NCI-H774 (cell line): ENCODE results near the gene CCDC34.
A peak's percentile ranks its signal among the peaks of the same experiment; 100 is the strongest.

ENCODE experiments used
- DNase-seq: peaks from one replicate; lab custom pipeline; 2025; lab: John Stamatoyannopoulos, UW

CCDC34 gene, protein sequence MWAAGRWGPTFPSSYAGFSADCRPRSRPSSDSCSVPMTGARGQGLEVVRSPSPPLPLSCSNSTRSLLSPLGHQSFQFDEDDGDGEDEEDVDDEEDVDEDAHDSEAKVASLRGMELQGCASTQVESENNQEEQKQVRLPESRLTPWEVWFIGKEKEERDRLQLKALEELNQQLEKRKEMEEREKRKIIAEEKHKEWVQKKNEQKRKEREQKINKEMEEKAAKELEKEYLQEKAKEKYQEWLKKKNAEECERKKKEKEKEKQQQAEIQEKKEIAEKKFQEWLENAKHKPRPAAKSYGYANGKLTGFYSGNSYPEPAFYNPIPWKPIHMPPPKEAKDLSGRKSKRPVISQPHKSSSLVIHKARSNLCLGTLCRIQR

DNA sequence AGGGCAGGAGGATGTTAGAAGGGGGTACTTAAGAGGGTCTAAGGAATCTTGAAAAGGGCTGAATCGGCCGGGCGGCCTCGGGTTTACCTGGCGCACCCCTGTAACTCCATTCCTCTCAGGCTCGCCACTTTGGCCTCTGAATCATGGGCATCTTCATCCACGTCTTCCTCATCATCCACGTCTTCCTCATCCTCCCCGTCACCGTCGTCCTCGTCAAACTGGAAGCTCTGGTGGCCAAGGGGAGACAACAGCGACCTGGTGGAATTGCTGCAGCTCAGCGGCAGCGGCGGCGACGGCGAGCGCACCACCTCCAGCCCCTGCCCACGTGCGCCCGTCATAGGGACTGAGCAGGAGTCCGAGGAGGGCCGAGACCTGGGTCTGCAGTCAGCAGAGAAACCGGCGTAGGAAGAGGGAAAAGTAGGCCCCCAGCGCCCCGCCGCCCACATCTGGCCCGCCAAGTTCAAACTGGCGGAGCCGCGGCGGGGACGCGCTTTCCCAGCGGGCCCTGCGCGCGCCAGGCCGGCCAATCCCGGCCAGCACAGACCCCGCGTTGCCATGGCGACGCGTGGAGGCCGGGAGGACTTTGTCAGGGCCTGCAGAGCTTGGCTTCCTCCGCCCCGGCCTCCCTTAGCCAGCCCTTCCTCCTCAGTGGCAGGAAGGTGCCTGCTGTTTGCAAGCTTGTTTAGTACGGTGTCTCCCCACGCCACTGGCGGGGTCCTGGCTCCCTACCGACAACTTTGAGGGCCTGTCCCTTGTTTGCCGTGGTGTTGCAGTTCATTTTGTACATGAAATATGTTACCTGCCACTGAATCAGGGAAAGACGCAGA is at the start of gene CCDC34:
Gene CCDC34 (minus strand): TSS at position 467 of the 827 bp plus-strand sequence. CDS start 21 bp downstream, at position 446.
- peak; percentile 94 for DNase-seq

- DNase-seq: no peak
These were observed 49.2 kb upstream of the CCDC34 start for GRCh38 chr11:27412192-27412691.

- no peak for DNase-seq
These were observed 48.3 kb upstream of the CCDC34 start for GRCh38 chr11:27411328-27411727.

DNA sequence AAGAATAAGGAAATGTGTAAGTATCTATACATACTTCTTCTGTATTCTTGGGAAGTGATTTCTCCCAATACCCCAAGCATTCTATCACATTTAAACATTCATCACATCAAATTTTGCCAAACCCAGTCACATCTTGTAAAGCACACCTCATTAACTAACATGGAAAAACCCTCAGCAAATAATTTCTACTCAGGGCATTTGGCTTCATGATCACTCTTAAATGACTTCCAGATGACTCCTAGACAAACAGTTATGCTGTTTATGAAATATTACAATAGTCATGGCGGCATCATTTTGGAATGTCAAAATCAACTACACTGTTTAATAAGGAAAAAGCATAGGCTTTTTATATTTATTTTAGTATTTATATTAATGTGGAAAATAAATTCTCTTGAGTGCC is 47.3 kb upstream of the CCDC34 start:
- DNase-seq: no peak

- no peak for DNase-seq
These were observed 46.7 kb upstream of the CCDC34 start for GRCh38 chr11:27409742-27410141.

DNA sequence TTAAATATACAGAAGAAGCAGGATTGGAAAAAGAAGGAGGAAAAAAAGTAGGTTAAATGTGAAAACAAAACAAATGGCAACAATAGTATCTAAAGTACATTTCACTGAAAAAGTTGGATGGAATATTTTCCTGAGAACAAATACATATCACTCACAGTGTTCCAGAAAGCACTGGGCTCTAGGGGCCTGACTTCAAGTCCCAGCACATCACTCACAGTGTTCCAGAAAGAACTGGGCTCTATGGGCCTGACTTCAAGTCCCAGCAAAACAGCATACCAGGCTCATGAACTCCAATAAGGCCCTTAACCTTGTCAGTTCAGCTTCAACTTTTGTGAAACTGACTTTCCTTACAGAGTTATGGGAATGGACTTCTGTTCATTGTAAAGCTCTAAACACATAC is 46.0 kb upstream of the CCDC34 start:
- DNase-seq: no peak

DNA sequence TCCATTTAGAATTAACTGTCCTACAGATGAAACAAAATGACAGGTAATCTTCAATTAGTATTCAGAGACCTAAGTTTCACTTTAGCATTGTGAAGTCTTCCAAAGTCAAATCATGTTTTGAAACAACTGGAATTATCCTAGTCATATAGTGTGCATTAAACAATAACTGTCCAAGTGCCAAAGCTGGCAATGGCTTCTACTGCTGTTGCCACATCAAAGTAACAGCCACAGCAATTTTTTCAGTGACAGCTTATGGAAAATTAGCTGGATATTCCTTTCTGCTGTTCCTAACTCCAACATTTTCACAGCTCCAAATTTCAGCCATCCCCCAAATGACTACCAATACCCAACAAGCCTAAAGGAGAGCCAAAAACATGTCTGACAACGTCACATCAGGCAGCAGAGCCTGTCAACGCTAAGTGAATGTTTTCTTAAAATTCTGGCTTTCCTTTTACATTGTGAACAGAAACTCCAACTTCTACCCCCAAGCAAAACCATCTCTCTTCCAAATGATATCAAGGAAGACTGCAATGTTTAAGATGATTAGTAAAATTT is 45.3 kb upstream of the CCDC34 start:
- no peak for DNase-seq

DNA sequence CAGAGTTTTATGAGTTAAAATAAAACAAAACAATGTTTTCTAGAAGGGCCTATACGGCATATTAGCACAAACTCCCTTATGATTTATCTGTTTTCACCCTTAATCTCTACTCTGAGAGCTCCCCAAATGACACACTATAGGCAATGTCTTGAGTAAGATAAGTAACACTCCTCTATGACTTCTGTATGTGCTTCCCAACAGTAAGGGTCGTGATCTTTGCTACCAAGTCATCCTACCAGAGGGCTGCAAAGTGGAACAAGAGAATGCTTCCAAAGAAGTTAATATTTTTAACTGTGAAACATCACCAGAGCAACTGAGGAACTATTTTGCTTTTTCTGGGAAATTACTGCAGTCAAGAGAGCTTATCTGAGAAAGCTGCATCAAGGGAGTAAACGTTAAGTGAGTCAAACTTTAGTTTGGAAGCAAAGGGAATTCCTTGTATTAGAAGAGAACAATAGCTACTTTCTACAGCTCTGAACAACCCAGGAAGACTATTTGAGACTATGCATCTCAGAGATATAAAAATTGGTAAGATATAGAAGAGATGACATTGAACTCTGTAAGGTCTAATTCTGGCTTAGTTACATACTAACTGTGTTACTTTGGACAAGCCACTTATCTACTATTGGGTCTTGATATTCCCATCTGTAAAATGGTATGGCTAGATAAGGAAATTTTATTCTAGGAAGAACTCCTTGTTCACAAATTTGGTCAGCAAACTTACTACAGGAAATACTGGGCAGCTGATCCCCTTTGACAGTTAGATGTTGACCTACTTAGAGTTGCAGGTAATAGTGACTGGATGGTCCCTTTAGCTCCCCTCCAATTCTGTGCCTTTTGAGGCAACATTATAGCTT is 43.7 kb upstream of the CCDC34 start:
- DNase-seq: no peak

- DNase-seq: no peak
These were observed 42.1 kb upstream of the CCDC34 start for GRCh38 chr11:27405134-27405533.

DNA sequence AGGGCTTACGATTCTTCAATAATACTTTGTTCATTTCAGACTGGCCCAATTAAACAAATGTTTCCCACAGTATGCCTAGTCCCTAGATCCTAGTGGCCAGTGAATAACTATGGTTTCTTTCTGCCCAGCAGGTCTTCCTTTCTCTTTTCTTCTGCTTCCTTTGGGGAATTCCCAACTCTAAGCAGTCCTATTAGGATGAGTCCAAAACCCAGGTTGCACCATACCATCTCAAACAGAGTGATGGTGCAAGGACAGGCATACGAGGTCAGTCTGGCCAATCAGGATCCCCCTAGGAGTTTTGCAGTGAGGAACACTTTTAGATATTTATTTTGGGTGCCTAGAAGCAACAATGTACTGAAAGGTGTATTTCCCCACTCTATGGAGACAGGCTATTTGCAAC is 41.4 kb upstream of the CCDC34 start:
- DNase-seq: no peak

GRCh38 chr11:27403195-27403594 is 40.2 kb upstream of the CCDC34 start:
- DNase-seq: no peak

DNA sequence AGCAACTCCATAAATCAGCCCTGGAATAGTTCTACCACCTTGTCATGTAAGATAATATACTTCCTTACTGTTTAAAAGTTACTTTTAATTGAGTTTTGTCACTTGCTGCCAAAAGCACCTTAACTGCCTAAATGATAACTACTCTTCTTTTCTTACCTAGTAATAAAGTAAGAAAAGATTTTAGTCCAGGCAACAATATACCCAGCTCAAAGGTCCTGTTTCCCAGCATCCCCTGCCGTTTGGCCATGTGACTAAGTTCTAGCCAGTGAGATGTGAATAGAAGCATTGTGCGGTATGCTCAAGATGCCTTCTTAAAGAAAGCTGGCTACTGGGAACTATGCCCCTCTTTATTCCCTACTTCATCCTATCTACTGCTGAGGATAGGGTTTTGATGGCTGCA is 39.4 kb upstream of the CCDC34 start:
- no peak for DNase-seq

DNA sequence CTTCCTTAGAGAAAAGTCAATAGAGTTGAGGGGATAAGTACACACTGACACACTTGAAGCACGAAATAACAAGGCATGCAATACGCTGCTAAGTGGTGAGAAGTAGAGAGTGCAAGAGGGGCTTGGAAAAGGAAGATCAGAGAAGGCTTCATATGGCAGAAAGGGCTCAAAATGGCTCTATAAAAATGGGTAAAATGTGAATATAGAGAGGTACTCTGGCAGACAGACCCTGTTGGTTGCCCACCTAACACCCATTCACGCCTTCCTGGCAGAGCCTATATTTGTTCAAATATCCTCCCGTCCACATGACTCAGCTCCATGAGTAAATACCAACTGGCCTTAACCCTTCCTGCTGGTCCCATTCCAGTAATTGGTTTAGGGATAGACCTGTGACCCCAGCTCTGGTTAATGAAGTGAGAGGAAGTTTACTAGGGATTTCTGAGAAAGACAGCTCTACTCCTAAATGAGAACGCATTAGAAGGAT is 38.9 kb upstream of the CCDC34 start:
- no peak for DNase-seq

DNA sequence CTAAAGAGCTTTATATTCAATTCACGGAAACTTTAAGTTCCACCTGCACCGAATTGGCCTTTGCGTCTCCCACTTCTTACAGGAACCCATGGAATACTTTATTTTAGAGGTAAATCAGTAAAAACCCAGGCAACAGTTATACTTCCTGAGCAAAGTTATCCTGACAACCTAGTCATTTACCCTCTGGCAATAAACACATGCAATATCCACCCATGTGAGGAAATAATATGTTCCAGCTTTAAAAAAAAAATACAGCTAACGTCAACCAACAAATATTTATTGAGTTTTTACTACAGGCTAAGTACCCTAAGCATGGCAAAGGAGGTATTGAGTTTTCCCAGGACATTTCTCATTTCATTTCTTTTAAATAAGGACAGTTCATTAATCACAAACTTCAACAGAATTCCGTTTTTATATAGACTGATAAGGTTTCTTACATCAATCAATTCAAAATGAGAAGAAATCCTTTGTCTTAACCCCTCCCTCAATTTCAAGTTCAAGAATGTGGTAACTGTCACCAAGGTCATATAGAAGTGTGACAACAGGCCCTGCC is 38.3 kb upstream of the CCDC34 start:
- DNase-seq: no peak

- no peak for DNase-seq
These were observed 35.4 kb upstream of the CCDC34 start for GRCh38 chr11:27398400-27398770.

DNA sequence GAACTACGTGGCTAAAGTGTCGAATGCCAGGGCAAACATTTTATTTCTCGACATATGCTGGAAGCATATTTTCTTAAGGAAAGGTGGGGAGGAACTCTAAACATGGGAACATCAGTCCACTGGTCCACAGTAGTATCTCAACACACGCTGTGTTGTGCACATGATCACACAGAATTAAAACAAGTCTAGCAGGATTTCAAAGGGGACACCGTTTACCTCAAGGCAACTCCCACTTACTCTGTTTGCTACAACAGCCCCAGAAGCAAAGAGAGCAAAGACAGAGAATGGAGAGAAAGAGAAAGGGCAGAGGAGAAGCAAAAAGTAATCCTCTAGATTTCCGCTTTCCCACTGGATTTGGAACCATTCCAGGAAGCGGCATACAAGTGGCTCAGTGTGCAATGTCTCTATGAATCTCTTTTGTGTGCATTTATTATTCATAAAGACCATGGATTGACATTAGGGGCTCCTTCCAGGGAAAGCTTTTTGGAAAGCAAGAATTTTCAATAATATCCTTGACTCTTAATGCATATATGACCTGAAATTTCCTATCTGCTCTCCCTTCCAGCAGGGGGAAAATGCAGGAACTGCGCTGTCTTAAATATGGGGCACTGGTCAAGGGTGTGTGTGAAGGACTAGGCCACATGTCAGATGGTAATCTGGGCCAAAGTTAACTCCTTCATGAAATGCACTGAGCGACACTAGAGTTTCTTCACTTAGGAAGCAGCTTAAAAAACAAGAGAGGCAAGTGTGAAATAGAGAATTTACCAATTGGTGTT is 34.8 kb upstream of the CCDC34 start:
- DNase-seq: no peak

- no peak for DNase-seq
These were observed 33.3 kb upstream of the CCDC34 start for GRCh38 chr11:27396259-27396839.

GRCh38 chr11:27395556-27396258 is 32.7 kb upstream of the CCDC34 start:
- DNase-seq: peak; percentile 39

DNA sequence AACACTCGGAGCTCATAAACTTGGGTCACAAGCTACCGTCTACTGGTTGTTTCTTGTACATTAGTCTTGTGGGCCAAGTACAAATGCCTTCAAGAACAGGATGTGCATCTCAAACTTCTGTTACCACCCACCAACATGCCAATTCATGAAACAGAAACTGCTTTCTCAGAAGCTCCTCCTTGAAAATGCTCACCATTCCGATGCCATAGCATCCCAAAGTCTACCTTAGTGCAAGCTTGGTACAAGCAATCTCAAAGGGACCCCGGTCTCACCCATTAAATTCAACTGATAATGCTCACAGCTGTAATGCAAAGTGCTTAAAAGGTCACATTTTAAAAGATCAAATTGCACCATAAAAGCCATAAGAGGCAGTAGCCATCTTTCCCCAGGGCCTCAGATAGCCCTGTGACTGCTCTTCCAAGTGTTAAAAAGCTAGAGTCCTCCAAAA is 31.8 kb upstream of the CCDC34 start:
- DNase-seq: no peak
